IMR-90 (cell line): Measurements from ENCODE around the gene ARSD.

Experiments used
- BHLHE40 ChIP-seq: fragments of 150-350 bp; IDR thresholded peaks from 2 replicates; pipeline ENCODE4 v1.6.1; 2016; ENCODE audit warnings: mild to moderate bottlenecking, low read depth, low read length
- CEBPB ChIP-seq: IDR thresholded peaks from 2 replicates; pipeline ENCODE4 v1.6.1; 2012; ENCODE audit warnings: low read depth, low read length, improper control_type of control experiment
- CTCF ChIP-seq: conservative IDR thresholded peaks from 2 replicates; pipeline ENCODE4 v1.5.1; 2012; ENCODE audit warnings: mild to moderate bottlenecking, low read depth, low read length, improper control_type of control experiment
- MAFK ChIP-seq: IDR thresholded peaks from 2 replicates; pipeline ENCODE4 v1.6.1; 2012; ENCODE audit warnings: low read depth, low read length, improper control_type of control experiment
- MXI1 ChIP-seq: IDR thresholded peaks from 2 replicates; pipeline ENCODE4 v1.6.1; 2012; ENCODE audit warnings: low read depth, mild to moderate bottlenecking, low read length, moderate library complexity, borderline replicate concordance
- POLR2A ChIP-seq: IDR thresholded peaks from 2 replicates; pipeline ENCODE4 v1.6.1; 2012; ENCODE audit warnings: mild to moderate bottlenecking, low read depth, low read length
- RAD21 ChIP-seq: IDR thresholded peaks from 2 replicates; pipeline ENCODE4 v1.6.1; 2012; ENCODE audit warnings: low read length, improper control_type of control experiment
- RCOR1 ChIP-seq: IDR thresholded peaks from 2 replicates; pipeline ENCODE4 v1.6.1; 2012; ENCODE audit warnings: mild to moderate bottlenecking, low read length, improper control_type of control experiment; ENCODE audit not compliant: insufficient replicate concordance
- RFX5 ChIP-seq: IDR thresholded peaks from 2 replicates; pipeline ENCODE4 v1.8.0; 2012; ENCODE audit warnings: low read depth, mild to moderate bottlenecking, low read length, moderate library complexity
- SMC3 ChIP-seq: fragments of 150-350 bp; IDR thresholded peaks from 2 replicates; pipeline ENCODE4 v1.6.1; 2016; ENCODE audit warnings: low read depth, mild to moderate bottlenecking, antibody characterized with exemption, low read length, moderate library complexity
- TF ChIP-seq, protein P1 (sequence below): fragments of 150-350 bp; IDR thresholded peaks from 2 replicates; pipeline ENCODE4 v1.6.1; 2017; ENCODE audit warnings: mild to moderate bottlenecking, antibody characterized with exemption, low read length, low read depth

DNA sequence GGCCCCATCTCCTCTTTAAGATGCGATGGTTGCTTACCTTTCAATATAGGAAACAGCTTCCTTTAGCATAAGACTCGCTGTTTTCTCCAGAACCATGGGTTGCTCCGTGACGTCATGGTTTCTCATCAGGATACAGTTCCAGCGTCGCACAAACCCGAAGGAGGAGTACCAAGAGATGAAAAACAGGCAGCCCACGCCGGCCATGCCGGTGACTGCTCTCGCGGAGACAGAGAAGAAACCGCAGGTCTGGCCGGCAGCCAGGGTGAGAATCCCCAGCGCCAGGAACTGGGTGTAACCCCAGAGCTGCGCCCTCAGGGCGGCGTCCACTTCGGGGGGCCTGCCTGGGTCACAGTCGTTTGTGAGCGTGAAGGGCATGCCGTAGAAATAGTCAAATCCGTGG, 11.4 kb downstream of the ARSD start:
- TF ChIP-seq POLR2A (no peak), CTCF (no peak), RAD21 (no peak), MAFK (no peak), RFX5 (no peak), RCOR1 (no peak), SMC3 (no peak), MXI1 (no peak), BHLHE40 (no peak), CEBPB (no peak)
- TF ChIP-seq, protein P1, sequence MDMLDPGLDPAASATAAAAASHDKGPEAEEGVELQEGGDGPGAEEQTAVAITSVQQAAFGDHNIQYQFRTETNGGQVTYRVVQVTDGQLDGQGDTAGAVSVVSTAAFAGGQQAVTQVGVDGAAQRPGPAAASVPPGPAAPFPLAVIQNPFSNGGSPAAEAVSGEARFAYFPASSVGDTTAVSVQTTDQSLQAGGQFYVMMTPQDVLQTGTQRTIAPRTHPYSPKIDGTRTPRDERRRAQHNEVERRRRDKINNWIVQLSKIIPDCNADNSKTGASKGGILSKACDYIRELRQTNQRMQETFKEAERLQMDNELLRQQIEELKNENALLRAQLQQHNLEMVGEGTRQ: no peak
